Thymus (tissue), 11 donors: ENCODE results near the gene LAMA3. TPM values are rescaled to one million over a fixed set of nuclear protein-coding genes. Genes with fewer than 3 reads are reported as not detected.
A peak's percentile ranks its signal among the peaks of the same experiment; 100 is the strongest.

ENCODE experiments used
- DNase-seq, 9 donors: peaks; one replicate each; pipeline ENCODE4 v3.0.0-alpha.2; 2013; ENCODE audit warnings: low spot score in 9 of 9, low read depth in 6 of 9, missing footprints in 1 of 9
- H3K27ac ChIP-seq, 2 donors: one replicate each; pipeline ENCODE4 v1.5.1; 2013; ENCODE audit warnings: control low read depth in 1 of 2, low read depth in 1 of 2, low read length in 1 of 2, mild to moderate bottlenecking in 1 of 2, moderate library complexity in 1 of 2
- H3K27me3 ChIP-seq, 2 donors: one replicate each; pipeline ENCODE4 v1.5.1; 2013; ENCODE audit warnings: low read length in 1 of 2; ENCODE audit not compliant: control insufficient read depth in 2 of 2, insufficient read depth in 1 of 2
- H3K36me3 ChIP-seq, 2 donors: one replicate each; pipeline ENCODE4 v1.5.1; 2013; ENCODE audit warnings: low read length in 1 of 2, mild to moderate bottlenecking in 1 of 2, moderate library complexity in 1 of 2; ENCODE audit not compliant: control insufficient read depth in 2 of 2, insufficient read depth in 2 of 2
- H3K4me1 ChIP-seq, 2 donors: one replicate each; pipeline ENCODE4 v1.5.1; 2013; ENCODE audit warnings: low read length in 2 of 2; ENCODE audit not compliant: control insufficient read depth in 2 of 2, insufficient read depth in 2 of 2
- H3K4me3 ChIP-seq, 2 donors: one replicate each; pipeline ENCODE4 v1.5.1; 2013; ENCODE audit warnings: low read length in 2 of 2, control low read depth in 1 of 2, mild to moderate bottlenecking in 1 of 2
- H3K9me3 ChIP-seq, 2 donors: one replicate each; pipeline ENCODE4 v1.5.1; 2013; ENCODE audit warnings: low read length in 1 of 2, mild to moderate bottlenecking in 1 of 2; ENCODE audit not compliant: control insufficient read depth in 2 of 2, insufficient read depth in 1 of 2
- WGBS: extraction: QIAGEN DNeasy Blood & Tissue Kit; methylation state at CpG from one replicate; pipeline ENCODE4 v1.1.7; 2013; 5-methylcytosine and 5-hydroxymethylcytosine counted together
- polyA plus RNA-seq: library from polyadenylated mRNA; stranded (reverse); fragments of 200-250 nt; gene quantifications from one replicate; pipeline ENCODE4 v1.2.3, GENCODE V29; 2013
- total RNA-seq: library from RNA; stranded (reverse); fragments of 120-200 nt; gene quantifications from one replicate; pipeline ENCODE4 v1.2.4, GENCODE V29; 2013
- donor health status: healthy.

Gene LAMA3
- total and polyA plus RNA-seq, 2 donors: 8.9 to 50.1 TPM

DNA sequence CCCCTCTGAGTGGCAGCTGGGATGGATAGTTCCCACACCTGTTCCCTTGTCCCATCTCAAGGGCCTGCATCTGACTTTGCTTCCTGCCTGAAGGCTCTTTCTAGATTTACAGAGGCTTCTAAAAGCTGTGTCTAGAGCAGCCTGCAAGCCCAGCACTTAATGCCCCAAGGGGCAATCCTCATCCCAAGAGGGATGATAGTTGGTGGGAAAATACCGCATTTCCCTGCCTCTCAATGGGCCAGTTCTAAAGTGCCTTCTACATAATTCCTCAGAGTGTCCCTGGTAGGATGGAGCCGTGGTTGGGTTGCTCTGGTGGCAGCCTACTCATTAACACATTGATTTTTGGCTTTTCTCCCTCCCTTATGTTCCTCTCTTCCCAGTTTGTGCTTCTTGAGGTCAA, 29.5 kb downstream of the LAMA3 start:
- Histone ChIP-seq H3K27me3 (no peaks in the 10 kb centered on the region), H3K4me1 (peaks cover 0 to 2% of the 10 kb centered on the region in 2 donors), H3K4me3 (no peak overlapping the region), H3K9me3 (no peaks in the 10 kb centered on the region), H3K27ac (no peak overlapping the region), H3K36me3 (no peaks in the 10 kb centered on the region)
- no peak for DNase-seq
- 98% methylated on average over 2 of the region's 2 CpGs for WGBS

DNA sequence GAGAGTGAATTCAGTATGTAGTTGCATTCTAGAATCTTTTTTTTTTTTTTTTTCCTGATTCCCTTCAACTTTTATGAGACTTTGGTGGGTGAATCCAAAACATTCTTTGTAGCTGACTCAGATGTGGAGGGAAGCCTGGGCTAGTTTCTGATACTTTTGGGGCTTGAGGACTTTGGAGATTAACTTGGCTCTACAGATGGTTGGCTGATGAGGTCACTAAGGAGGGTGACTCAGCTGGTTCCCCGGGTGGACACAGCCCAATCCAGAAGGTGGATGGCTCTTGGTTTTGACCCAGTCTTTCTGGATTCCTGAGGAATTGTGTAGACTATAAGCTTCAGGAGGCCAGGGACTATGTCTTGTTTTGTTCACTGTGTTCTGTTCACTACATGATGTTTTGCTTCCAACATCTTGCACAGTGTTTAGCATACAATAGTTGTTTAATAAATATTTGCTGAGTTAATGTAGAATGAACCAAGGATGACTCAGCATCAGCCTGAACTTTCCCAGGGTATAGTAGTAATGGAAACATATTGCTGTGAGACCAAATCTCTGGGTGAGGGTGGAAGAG, 30.5 kb downstream of the LAMA3 start:
- 91% methylated on average over 1 of the region's 1 CpG for WGBS
- no peak overlapping the region for H3K27ac ChIP-seq
- no peaks in the 10 kb centered on the region for H3K27me3 ChIP-seq
- H3K4me3 ChIP-seq: no peak overlapping the region
- DNase-seq: no peak
- H3K4me1 ChIP-seq: no peaks in the 10 kb centered on the region
- H3K9me3 ChIP-seq: no peaks in the 10 kb centered on the region
- no peaks in the 10 kb centered on the region for H3K36me3 ChIP-seq

- Histone ChIP-seq H3K9me3 (peaks cover 0 to 2% of the 10 kb centered on the region in 2 donors), H3K4me3 (no peak overlapping the region), H3K4me1 (no peaks in the 10 kb centered on the region), H3K27ac (no peak overlapping the region), H3K36me3 (no peaks in the 10 kb centered on the region), H3K27me3 (no peaks in the 10 kb centered on the region)
- DNase-seq: no peak
- WGBS: 78% methylated on average over 4 of the region's 4 CpGs
Measured at GRCh38 chr18:23721696-23722480, 32.6 kb downstream of the LAMA3 start.

DNA sequence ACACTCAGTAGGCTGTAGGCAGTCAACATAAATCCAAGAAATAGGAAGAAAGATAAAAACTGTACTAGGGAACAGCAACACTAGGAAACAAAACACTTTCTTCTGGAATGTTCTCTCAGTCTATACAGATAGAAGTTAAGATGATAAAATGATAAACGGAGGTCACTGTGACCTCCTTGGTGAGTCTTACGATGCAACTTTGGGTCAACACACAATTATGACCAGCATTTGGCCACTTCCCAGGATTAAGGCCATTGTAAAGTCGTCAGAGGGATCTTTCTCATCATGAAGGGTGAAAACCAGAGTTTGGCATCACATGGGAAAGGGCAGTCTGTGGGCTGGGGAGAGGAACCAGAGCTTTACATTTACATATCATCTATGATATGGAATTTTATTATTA, 33.4 kb downstream of the LAMA3 start:
- no peaks in the 10 kb centered on the region for H3K36me3 ChIP-seq
- H3K27ac ChIP-seq: no peak overlapping the region
- DNase-seq: no peak
- 93% methylated on average over 3 of the region's 3 CpGs for WGBS
- H3K9me3 ChIP-seq: peaks cover 0 to 2% of the 10 kb centered on the region in 2 donors
- no peaks in the 10 kb centered on the region for H3K4me1 ChIP-seq
- no peak overlapping the region for H3K4me3 ChIP-seq
- no peaks in the 10 kb centered on the region for H3K27me3 ChIP-seq

GRCh38 chr18:23723121-23723520, 33.9 kb downstream of the LAMA3 start:
- Histone ChIP-seq H3K9me3 (peaks cover 0 to 2% of the 10 kb centered on the region in 2 donors), H3K27me3 (no peaks in the 10 kb centered on the region), H3K4me3 (no peak overlapping the region), H3K36me3 (no peaks in the 10 kb centered on the region), H3K27ac (no peak overlapping the region), H3K4me1 (no peaks in the 10 kb centered on the region)
- no peak for DNase-seq
- 95% methylated on average over 2 of the region's 2 CpGs for WGBS

DNA sequence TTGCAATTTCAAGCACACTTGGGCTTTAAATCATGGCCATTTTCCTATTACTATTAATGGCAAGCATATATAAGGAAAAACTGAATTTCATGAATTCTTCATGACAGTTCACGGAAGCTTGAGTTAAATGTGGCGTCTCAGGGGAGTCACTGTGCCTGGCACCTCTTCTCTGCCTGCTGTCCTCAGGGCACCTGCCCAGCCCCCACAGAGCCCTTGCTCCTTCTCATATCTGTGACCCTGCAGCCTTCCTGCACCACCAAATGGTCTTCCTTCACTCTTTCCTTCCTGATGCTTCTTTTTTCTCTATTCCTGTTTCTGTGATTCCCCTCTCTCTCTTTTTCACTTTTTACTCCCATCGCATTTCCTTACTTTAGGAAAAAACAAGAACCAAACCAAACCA, 35.4 kb downstream of the LAMA3 start:
- no peak overlapping the region for H3K4me3 ChIP-seq
- DNase-seq: no peak
- H3K9me3 ChIP-seq: peaks cover 0 to 2% of the 10 kb centered on the region in 2 donors
- 99% methylated on average over 3 of the region's 3 CpGs for WGBS
- H3K27ac ChIP-seq: no peak overlapping the region
- no peaks in the 10 kb centered on the region for H3K27me3 ChIP-seq
- H3K36me3 ChIP-seq: no peaks in the 10 kb centered on the region
- no peaks in the 10 kb centered on the region for H3K4me1 ChIP-seq

- H3K9me3 ChIP-seq: peaks cover 0 to 2% of the 10 kb centered on the region in 2 donors
- no peak for DNase-seq
- no peaks in the 10 kb centered on the region for H3K27me3 ChIP-seq
- no peak overlapping the region for H3K4me3 ChIP-seq
- H3K36me3 ChIP-seq: no peaks in the 10 kb centered on the region
- WGBS: 88% methylated on average over 6 of the region's 6 CpGs
- no peaks in the 10 kb centered on the region for H3K4me1 ChIP-seq
- H3K27ac ChIP-seq: peak overlapping the region in 1 of 2 donors; percentile 56
Measured at GRCh38 chr18:23725351-23725750, 36.1 kb downstream of the LAMA3 start.

DNA sequence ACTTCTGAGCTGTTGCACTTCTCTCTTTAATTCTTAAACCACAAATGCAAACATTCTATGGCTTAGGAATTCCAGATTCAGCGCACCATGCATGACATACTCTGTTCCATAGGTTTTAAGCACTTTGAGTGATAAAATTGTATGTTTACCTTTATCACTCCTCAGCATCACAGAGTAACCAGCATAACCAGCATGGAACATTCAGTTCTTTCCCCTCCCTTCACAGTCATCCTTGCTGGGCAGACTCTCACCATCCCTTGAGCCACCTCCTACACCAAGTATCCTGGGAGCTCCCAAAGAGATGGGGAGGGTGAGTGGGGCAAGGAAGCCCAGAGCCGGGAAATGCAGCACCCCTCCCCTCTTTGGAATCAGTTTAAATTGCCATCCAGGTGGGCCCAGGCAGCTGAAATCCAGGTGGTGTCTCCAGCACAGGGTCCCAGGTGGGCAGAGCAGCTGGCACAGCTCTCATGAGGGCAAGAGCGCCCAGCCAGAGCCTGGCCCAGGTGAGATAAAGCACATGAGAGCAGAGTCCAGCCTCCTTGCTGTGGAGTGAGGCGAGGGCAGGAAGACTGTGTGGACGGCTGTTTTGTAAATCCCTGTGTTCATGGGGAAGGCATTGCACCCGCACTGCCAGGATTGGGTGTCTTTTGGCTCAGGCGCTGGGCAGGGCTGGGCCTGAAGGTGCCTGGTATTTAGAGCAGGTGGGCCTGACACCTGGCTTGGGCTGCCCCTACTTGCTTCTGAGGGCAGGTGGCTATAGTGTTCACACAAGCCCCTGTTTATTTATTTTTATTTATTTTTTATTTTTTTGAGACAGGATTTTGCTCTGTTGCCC, 36.8 kb downstream of the LAMA3 start:
- Histone ChIP-seq H3K4me3 (no peak overlapping the region), H3K27me3 (no peaks in the 10 kb centered on the region), H3K4me1 (no peaks in the 10 kb centered on the region), H3K27ac (peak overlapping the region in 1 of 2 donors; percentile 25), H3K36me3 (no peaks in the 10 kb centered on the region), H3K9me3 (peaks cover 0 to 2% of the 10 kb centered on the region in 2 donors)
- no peak for DNase-seq
- WGBS: 97% methylated on average over 7 of the region's 7 CpGs
